Colon (tissue), 2 donors: Measurements from ENCODE around the gene BTBD1.

Experiments
- FAIRE-seq: peaks from 2 replicates; lab custom pipeline; 2012; peaks lifted over from hg19 to GRCh38; lab: Jason Lieb, UNC
- donor health status: control.
- donor health status: control.

BTBD1 gene

GRCh38 chr15:82986442-82986780 is 80.6 kb downstream of the BTBD1 start:
- no peak for FAIRE-seq

GRCh38 chr15:82985688-82986441 is 81.2 kb downstream of the BTBD1 start, which contains the start of gene RAMAC:
TSS of gene RAMAC (plus strand) at chr15:82986210. CDS start at chr15:82989019, 2,809 bp downstream.
- no peak for FAIRE-seq

GRCh38 chr15:82980981-82981380 is 86.1 kb downstream of the BTBD1 start:
- no peak for FAIRE-seq

- FAIRE-seq: no peak
Observed at GRCh38 chr15:82979726-82980125, 87.3 kb downstream of the BTBD1 start.

GRCh38 chr15:82978438-82978837 is 88.6 kb downstream of the BTBD1 start:
- FAIRE-seq: no peak

GRCh38 chr15:82977076-82977475 is 90.0 kb downstream of the BTBD1 start:
- no peak for FAIRE-seq

- no peak for FAIRE-seq
Observed at GRCh38 chr15:82972990-82973389, 94.1 kb downstream of the BTBD1 start.

GRCh38 chr15:82971218-82971984 is 95.7 kb downstream of the BTBD1 start:
- FAIRE-seq: no peak

- no peak for FAIRE-seq
Observed at GRCh38 chr15:82970696-82971095, 96.4 kb downstream of the BTBD1 start.

GRCh38 chr15:82970078-82970686 is 96.9 kb downstream of the BTBD1 start:
- no peak for FAIRE-seq

- no peak for FAIRE-seq
Observed at GRCh38 chr15:82969353-82969752, 97.7 kb downstream of the BTBD1 start.

- FAIRE-seq: no peak
Observed at GRCh38 chr15:82968066-82968465, 99.0 kb downstream of the BTBD1 start.

GRCh38 chr15:82966671-82967071 is 100.4 kb downstream of the BTBD1 start:
- FAIRE-seq: no peak
